Fibroblast of the aortic adventitia (primary cell): Measurements from ENCODE around the gene OR5AR1. TPM values are rescaled to one million over a fixed set of nuclear protein-coding genes. Genes with fewer than 3 reads are reported as not detected.

Experiments
- DNase-seq: peaks from one replicate; pipeline ENCODE4 v3.0.0-alpha.2; 2010; ENCODE audit warnings: low read depth
- H3K4me3 ChIP-seq: 2 replicates; pipeline ENCODE4 v1.5.1; 2011; ENCODE audit warnings: low read depth, mild to moderate bottlenecking, control low read depth, low read length, moderate library complexity
- small RNA-seq: library from RNA; depleted of rRNA; stranded (forward); fragments of <200 nt; gene quantifications from one replicate; pipeline ENCODE3, GENCODE V24; 2012
- total RNA-seq: library from RNA; depleted of rRNA; stranded (reverse); fragments of >200 nt; gene quantifications from 2 replicates; pipeline ENCODE4 v1.2.3, GENCODE V29; 2012; ENCODE audit warnings: low replicate concordance
- TF ChIP-seq, protein P1 (sequence below): IDR thresholded peaks from 2 replicates; pipeline ENCODE4 v1.5.1; 2011; ENCODE audit warnings: mild to moderate bottlenecking, low read length, control low read depth, inconsistent platforms; ENCODE audit not compliant: insufficient read depth

OR5AR1 gene
- total RNA-seq, 1 donor, result not detected

DNA sequence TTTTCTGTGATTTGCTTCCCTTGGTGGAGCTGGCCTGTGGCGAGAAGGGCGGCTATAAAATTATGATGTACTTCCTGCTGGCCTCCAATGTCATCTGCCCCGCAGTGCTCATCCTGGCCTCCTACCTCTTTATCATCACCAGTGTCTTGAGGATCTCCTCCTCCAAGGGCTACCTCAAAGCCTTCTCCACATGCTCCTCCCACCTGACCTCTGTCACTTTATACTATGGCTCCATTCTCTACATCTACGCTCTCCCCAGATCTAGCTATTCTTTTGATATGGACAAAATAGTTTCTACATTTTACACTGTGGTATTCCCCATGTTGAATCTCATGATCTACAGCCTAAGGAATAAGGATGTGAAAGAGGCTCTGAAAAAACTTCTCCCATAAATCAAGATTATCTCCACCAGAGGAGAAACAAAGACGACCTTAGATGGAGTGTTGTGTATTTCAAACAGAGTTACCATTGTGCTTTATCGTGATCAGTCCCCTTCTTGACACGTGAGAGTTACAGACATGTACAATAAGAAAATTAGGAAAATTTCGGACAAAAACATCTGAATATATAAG, 37.5 kb downstream of the OR5AR1 start:
- no peak for DNase-seq
- H3K4me3 ChIP-seq, result no peak overlapping the region
- TF ChIP-seq, protein P1, sequence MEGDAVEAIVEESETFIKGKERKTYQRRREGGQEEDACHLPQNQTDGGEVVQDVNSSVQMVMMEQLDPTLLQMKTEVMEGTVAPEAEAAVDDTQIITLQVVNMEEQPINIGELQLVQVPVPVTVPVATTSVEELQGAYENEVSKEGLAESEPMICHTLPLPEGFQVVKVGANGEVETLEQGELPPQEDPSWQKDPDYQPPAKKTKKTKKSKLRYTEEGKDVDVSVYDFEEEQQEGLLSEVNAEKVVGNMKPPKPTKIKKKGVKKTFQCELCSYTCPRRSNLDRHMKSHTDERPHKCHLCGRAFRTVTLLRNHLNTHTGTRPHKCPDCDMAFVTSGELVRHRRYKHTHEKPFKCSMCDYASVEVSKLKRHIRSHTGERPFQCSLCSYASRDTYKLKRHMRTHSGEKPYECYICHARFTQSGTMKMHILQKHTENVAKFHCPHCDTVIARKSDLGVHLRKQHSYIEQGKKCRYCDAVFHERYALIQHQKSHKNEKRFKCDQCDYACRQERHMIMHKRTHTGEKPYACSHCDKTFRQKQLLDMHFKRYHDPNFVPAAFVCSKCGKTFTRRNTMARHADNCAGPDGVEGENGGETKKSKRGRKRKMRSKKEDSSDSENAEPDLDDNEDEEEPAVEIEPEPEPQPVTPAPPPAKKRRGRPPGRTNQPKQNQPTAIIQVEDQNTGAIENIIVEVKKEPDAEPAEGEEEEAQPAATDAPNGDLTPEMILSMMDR, result no peak

DNA sequence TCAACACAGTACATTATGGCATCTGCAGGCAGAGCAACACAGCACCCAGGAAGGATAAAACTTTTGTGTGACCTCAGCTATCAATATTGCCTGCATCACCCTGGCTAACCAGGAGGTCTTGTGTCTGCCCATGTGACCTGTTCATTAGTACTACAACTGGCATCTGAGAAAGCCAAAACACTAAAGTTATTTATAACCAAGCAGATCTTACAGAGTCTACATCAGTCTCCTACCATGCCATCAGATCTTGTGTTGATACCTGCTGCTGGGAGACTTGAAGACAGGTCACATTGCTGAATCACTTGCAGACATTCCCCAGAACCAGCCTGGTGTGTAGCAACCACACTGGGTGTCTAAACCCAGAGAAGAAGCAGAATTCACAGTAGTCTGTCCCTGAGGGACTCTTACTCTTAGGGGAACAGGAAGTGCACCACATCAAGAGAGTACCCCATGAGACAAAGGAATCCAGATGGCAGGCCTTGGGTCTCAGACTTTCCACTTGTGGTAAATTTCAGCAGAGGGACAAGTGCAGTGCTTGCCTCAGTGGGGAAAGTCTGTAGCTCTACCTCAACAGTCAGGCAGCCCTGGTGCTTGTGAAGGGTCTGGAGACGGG, 42.4 kb downstream of the OR5AR1 start:
- TF ChIP-seq, protein P1, result no peak
- no peak overlapping the region for H3K4me3 ChIP-seq
- no peak for DNase-seq

DNA sequence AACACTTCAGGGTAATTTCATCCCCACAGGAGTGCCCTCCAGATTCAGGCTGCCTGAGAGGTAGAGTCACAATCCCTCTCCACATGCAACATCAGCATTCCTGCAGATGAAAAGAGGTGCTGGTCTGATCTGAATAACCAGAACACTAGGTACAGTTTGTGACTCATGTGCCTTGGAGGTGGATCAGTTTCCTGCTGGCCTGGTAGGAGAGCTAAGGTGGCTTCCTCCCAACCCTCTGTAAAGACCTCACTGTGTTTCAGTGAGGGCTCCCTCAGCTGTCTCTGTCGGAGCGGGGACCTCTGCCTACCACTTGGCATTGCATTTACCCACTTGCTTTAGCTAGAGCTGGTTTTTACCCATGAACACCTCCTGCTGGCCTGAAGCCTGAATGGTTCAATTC, 43.0 kb downstream of the OR5AR1 start:
- TF ChIP-seq, protein P1, result no peak
- no peak for DNase-seq
- no peak overlapping the region for H3K4me3 ChIP-seq

DNA sequence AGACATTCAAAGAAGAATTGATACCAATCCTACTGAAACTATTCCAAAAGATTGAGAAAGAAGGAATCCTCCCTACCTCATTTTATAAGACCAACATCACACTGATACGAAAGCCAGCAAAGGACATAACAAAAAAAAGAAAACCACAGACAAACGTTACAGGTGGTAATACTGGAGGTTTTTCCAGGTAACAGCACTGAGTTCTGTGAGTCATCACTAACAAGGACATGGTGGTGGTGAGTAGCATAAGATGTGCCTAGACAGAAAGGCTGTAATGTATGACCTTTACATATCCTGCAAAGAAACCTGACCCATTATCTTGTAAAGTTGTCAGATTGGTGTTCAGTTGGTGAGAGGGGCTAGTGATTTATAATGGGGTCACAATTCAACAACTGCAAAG, 50.7 kb downstream of the OR5AR1 start:
- TF ChIP-seq, protein P1, result no peak
- H3K4me3 ChIP-seq, result no peak overlapping the region
- no peak for DNase-seq

Small RNA genes lying within 50 kb of the gene (small RNA-seq; reads per million reads assigned to genes)
- not detected for gene AP004245.1

Other genes with a start within 250 kb of the OR5AR1 start
- gene OR5M3, start 190.3 kb upstream of the OR5AR1 start, total RNA-seq, result not detected in 2 replicates
- not detected in 2 replicates for gene OR5M8, start 172.3 kb upstream of the OR5AR1 start, total RNA-seq
- gene OR5M11, start 120.4 kb upstream of the OR5AR1 start, total RNA-seq, result not detected in 2 replicates
- gene OR5M10, start 86.0 kb upstream of the OR5AR1 start, total RNA-seq, result not detected in 2 replicates
- not detected in 2 replicates for gene OR5M1, start 48.8 kb upstream of the OR5AR1 start, total RNA-seq
- not detected in 2 replicates for gene OR5AP2, start 21.2 kb upstream of the OR5AR1 start, total RNA-seq
- not detected in 2 replicates for gene OR9G1, start 35.4 kb downstream of the OR5AR1 start, total RNA-seq
- gene OR9G4, start 85.0 kb downstream of the OR5AR1 start, total RNA-seq, result not detected in 2 replicates